GM18519 (cell line): ENCODE measurements around the gene YKT6.

Experiments
- ATAC-seq: cut with Tn5 transposase; IDR thresholded peaks from one replicate; pipeline ENCODE4 v1.9.1; 2021; ENCODE audit warnings: mild to moderate bottlenecking, moderate library complexity; ENCODE audit not compliant: unreplicated experiment, low FRiP score

Gene YKT6

DNA sequence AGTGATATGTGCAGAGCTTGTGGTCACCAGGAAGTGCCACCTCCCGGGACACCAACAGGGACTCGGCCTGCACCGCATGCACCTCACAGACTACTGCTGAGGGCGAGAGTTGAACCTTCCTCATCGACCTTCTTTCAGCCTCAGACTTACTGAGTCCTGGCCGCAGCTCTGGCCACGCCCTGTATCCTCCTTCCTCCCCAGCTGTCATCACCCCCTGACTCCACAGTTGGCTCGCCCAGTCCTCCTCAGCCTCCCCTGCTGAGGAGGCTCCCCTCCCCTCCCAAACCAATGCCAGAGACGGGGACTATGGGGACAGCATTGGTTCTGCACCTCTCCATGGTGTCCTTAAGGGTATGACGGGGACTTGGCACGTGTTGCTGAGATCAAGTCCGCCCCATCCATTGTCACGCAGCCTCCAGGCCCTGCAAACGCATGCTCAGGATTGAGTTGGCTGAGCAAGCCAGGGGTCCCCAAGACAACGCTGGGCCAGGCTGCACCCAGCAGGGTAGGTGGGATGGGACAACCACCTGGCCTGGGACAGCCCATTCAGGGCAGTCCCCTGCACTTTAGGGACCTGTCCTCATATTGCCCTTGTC lies 49.0 kb downstream of the YKT6 start:
- ATAC-seq = no peak

DNA sequence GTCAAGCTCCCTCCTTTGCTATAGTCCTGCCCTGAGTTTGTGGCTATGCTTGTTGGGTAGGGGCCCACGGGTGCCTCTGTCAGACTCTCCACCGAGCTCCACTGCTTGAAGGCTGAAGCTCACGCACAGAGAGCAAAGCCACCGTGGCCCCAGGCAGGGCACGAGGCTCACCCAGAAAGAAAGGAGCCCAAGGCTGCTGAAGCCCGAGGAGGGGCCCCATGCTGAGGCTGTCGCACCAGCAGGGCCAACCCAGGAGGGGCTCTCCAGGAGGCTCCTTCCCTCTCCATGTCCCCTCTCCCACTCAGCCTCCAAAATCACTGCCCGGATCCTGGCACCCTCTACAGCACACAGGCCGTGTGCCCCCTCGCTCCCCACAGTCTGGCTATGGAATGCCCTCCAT lies 50.5 kb downstream of the YKT6 start:
- ATAC-seq = no peak

DNA sequence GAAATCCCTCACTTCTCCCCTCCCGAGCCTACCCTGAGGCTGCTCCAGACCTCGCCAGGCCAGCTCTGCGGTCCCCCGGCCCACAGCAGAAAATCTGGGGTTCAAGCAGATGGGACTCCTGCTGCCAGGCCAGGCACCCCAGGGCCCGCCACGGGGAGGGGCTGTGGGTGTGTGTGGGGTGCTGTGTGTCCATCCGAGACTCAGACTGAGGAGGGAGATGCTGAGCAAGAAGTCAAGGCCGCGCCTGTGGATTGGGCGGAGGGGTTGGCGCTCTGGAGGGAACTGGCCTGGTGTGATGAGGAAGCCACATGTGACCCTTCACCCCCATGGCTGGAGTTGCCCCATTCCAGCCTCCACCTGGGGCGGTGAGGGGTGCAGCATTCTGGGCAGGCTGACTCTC lies 51.1 kb downstream of the YKT6 start:
- no peak for ATAC-seq

DNA sequence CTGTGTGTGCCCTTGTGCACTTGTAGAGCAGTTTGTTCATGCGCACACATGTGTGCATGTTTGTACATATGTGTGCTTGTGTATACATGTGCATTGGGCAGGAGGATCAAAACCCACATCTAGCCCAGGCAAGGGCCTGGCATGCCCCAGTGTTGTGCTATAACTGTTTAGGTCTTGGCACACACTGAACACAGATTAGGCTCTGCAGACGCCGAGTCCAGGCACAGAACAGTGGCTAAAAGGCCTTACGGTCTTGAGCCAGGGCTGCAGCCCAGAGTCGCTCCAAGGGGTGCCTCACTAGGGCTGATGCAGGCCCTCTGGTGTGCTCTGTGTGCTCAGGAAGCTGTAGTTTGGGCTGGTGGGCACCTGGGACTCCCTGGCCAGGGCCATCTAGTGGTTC lies 55.7 kb downstream of the YKT6 start:
- ATAC-seq = no peak

DNA sequence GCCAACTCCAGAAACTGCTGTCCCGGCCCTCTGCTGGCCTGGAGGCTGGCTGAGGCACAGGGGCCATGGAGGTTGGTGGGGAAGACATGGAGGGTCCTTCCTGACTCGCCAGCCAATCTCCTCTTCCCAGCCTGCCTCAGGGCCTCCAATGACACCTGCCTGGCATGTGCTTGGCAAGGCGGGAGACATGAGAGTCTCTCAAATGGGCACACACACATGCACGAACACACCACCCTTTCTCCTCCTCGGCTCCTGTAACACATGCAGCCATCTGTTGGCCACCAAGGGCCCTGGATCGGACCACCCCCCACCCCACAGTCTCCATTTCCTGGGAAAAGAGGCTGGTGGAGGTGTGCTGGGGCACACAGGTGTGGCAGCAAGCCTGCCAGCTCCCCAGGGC lies 56.4 kb downstream of the YKT6 start:
- no peak for ATAC-seq

DNA sequence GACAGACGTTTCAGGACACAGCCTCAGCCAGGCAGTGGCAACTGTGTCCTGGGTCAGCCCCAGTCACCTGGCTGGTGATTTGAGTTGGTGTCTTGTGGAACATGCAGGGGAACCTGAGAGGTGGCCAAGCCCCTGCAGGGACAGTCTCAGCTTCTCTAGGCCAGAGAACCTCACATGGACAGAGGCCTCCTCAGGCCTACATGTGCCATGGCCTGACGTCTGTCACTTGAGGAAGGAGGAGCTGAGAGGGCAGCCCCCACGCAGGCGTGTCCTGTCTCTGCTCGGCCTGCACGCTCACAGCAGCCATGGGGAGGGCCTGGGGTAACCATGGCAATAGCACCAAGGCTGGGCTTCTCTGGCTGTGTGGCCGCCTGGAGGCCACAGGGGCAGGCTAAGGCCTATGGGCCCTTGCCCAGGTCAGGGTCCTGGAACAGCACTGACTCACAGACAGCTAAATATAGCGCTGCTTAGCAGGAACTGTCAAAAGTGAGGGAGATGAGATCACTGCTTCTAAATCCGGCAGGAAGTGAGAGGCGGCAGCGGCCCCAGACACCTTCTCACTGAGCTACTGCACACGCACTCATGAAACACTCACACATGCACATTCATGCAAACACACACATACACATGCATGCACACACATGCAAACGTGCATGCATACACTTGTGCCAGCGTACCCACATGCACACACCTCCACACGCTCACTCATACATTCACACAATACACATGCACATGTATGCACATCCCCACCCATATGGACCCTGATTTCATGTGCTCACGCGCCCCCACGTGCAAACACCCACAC lies 57.0 kb downstream of the YKT6 start:
- peak; percentile 80 for ATAC-seq

DNA sequence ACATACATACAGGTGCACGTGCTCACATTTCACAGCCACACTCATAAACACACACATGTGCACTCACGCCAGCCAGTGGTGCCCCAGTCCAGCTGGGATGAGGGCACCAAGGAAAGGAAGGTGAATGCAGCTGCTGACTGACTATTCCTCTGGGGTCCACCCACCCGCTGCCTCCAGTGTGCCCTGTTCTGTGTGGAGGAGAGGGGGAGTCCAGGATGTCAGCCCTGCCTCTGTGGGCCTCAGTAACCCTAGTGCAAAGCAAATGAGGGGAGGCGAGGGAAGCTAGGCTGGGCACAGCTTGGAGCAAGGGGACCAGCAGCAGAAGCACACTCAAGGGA lies 57.6 kb downstream of the YKT6 start:
- no peak for ATAC-seq

DNA sequence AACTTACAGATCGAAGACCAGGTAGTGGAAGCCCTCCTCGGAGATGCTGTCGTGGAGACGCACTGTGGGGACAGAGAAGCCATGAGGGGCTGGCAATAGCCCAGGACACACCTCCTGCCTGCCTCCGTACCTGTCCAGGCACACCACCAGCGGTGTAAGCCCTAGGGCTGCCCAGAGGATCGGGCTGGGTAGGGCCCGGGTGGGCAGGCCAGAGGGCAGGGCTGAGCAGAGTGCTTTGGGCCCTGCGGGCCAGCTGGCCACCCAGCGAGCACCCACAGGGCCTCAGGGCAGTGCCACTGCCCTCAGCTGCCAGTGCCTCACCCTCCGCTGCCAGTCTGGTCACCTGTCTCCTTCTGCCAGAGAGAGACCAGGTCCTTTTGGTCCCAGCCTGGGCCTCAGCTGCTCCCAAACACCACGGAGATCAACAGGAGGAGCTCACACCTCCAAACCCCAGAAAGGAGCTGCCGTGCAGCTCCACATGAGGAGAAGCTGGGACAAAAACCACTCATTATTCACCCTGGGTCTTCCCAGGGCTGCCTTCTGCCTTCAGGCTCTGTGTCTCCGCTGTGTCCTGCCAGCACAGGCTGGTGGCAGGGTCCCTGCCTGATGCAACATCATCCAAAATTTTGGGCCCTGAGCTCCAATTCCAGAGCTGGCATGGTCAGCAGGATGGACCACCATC lies 58.2 kb downstream of the YKT6 start:
- no peak for ATAC-seq

DNA sequence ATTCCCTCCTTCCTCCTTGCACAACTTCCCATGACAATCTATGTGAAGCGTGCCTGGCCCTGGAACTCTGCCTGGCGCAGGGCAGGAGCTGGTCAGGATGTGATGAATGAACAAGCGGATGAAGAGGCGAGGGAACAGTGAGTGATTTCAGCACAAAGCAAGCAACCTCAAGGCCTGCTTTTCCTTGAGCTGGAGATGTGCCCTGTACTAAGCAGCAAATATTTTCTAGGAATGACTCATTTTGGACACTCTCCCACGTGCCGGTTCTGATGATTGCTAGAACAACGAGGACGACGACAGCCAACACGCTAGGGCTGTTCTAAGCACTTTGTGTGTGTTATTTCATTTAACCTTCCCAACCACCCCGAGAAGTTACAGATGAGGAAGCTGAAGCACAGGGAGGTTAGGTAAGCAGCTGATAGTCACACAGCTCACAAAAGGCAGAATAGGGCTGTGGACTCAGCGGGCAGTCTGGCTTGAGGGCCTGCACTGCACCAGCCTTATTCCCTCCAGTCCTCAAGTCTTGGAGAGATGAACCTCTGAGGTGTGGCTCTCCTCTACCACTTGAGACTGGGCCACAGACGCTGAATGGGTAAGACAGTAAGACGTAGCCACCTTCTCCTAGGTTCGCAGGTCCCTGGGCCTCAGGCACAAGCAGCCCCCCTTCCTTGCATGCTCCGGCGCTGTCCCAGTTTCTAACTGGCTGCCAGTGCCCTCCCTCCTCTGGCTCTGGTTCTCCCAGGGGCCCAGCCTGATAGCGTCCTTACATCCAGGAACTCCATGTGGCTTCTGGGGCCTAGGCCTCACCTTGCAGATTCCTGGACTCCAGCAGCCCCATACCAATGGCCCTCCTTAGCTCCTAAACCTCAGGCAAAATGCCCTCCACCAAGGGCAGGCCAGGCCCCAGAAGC lies 59.0 kb downstream of the YKT6 start:
- ATAC-seq = no peak

DNA sequence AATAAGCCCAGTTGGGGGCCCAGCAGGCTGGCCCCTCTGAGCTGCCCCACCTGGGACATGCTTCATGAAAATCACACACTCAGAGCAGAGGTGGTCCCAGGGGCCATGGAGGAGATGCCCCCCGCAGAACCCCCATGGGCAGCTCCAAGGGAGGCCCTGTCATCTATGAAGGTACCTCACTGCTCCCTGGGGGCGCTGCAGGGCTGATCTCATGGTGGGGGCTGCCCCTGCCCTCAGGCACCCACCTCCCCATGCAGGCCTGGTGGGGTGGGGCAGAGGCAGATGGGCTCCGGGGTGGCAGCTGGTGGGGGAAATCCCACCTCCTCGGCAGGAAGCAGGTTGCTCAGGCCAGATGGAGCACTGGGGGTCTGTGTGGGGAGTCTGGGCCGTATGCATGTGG lies 60.5 kb downstream of the YKT6 start:
- ATAC-seq = no peak

DNA sequence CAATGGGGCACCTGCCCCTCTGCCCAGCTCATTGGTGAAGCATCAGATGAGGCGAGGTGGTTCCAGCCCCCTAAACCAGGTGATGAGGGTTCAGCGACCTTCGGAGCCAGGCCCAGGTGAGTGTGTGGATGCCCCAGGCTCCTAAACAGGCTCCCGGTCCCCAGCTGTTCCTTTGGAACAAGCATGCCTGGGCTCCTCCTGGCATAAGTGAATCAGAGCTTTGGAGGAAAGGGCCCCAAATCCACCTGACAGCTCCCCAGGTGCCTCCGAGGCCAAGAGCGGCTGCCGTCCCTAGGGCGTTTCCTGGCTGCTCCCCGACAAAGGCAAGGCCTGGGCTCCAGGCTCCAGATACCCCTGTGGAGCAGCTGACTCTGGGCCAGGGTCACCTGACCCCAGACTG lies 61.3 kb downstream of the YKT6 start:
- ATAC-seq = no peak

DNA sequence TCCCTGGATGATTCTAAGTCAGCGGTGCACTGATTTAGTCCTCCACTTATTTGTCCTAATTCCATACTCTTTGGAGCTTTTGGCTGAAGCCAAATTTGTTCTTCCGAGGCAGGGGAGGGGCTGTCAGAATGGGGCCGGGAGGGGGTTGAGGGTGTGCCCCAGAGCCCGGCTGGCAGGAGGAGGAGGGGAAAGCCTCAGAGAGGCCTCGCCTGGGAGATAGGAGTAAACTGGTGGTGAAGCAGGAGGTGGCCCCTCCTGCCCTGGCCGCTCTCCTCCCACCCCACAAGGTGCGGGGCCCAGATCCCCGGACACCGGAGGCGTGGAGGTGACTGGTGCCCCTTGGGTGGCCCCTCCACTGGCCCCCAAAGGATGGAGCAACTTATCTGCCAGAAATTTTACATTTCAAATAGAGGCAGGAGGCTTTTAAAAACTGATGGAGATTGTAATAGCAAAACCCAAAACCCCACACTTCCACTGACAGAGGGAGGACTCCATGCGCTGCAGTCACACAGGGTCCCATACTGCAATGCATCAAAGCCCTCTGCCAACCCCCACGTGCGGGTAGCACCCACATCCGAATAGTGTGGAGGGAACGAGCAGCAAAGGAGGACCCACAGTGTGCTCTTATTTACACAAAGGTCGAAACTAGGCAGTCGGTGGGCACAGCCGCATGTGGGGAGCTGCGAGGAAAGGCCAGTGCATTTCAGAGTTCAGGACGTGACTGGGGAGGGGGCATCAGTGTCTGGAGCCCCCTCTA lies 62.7 kb downstream of the YKT6 start:
- no peak for ATAC-seq
